B cell (primary cell): Measurements from ENCODE around the gene POMT2. TPM values are rescaled to one million over a fixed set of nuclear protein-coding genes. Genes with fewer than 3 reads are reported as not detected.

Experiments used
- ATAC-seq: fragments of 200-7000 bp; cut with Tn5 transposase; one replicate; pipeline ENCODE4 v1.10.0; 2021; ENCODE audit warnings: low read depth, mild to moderate bottlenecking, moderate number of reproducible peaks, moderate library complexity
- CTCF ChIA-PET: fragments of 350-600 bp; sonication (Branson Sonifier 250); formaldehyde crosslinking; loops from one replicate; lab custom pipeline; 2021; ENCODE audit warnings: antibody characterized with exemption, inconsistent platforms; lab: Charles Lee
- POLR2A ChIA-PET: fragments of 350-600 bp; sonication (Branson Sonifier 250); formaldehyde crosslinking; loops from one replicate; lab custom pipeline; 2021; ENCODE audit warnings: antibody characterized with exemption; lab: Charles Lee
- DNase-seq: peaks from one replicate; pipeline ENCODE4 v3.0.0; 2013
- H2AFZ ChIP-seq: 2 replicates; pipeline ENCODE4 v1.6.1; 2012; ENCODE audit warnings: mild to moderate bottlenecking, low read depth, low read length; ENCODE audit not compliant: insufficient read depth, poor library complexity, severe bottlenecking
- H3K27ac ChIP-seq, 2 donors: 1 replicate in 1 of 2; 2 replicates in 1 of 2; pipeline ENCODE4 v1.5.1; 2012 to 2013; ENCODE audit warnings: low read length in 2 of 2, mild to moderate bottlenecking in 2 of 2, moderate library complexity in 1 of 2
- H3K27me3 ChIP-seq, 4 experiments: fragments of 200-600 bp in 1 of 4; sonication (generic) in 1 of 4; replicated peaks in 1 of 4; 1 replicate in 2 of 4; 2 replicates in 2 of 4; pipeline versions ENCODE4 v1.6.1 to v1.7.0; 2013 to 2016; ENCODE audit warnings: low read length in 3 of 4, mild to moderate bottlenecking in 2 of 4, mixed read lengths in 1 of 4, moderate library complexity in 1 of 4; ENCODE audit not compliant: insufficient read depth in 4 of 4, control insufficient read depth in 3 of 4; ENCODE audit errors: control extremely low read depth in 1 of 4
- H3K36me3 ChIP-seq, 2 experiments: replicated peaks in 1 of 2; 1 replicate in 1 of 2; 2 replicates in 1 of 2; pipeline versions ENCODE4 v1.6.1 to v1.7.1; 2013; ENCODE audit warnings: low read length in 1 of 2; ENCODE audit not compliant: insufficient read depth in 2 of 2, control insufficient read depth in 1 of 2; ENCODE audit errors: control extremely low read depth in 1 of 2, extremely low read depth in 1 of 2
- H3K4me1 ChIP-seq, 2 donors: fragments of 200-600 bp in 1 of 2; sonication (generic) in 1 of 2; 1 replicate in 1 of 2; 2 replicates in 1 of 2; pipeline versions ENCODE4 v1.5.1 to v1.6.1; 2013 to 2017; ENCODE audit warnings: low read length in 2 of 2; ENCODE audit not compliant: control insufficient read depth in 2 of 2, insufficient read depth in 2 of 2
- H3K4me2 ChIP-seq: replicated peaks from 2 replicates; pipeline ENCODE3; 2012; ENCODE audit warnings: mild to moderate bottlenecking, low read depth, low read length; ENCODE audit not compliant: poor library complexity, severe bottlenecking
- H3K4me3 ChIP-seq, 5 experiments: fragments of 200-600 bp in 1 of 5; sonication (generic) in 1 of 5; 1 replicate in 3 of 5; 2 replicates in 2 of 5; pipeline versions ENCODE4 v1.5.1 to v1.7.0; 2011 to 2016; ENCODE audit warnings: low read length in 4 of 5, mild to moderate bottlenecking in 4 of 5, low read depth in 2 of 5, control low read depth in 1 of 5, moderate library complexity in 1 of 5; ENCODE audit not compliant: insufficient read depth in 1 of 5; ENCODE audit errors: control extremely low read depth in 1 of 5, extremely low read depth in 1 of 5
- H3K79me2 ChIP-seq: fragments of 200-600 bp; sonication (generic); one replicate; pipeline ENCODE4 v1.6.0; 2016; ENCODE audit warnings: low read length; ENCODE audit not compliant: control insufficient read depth, insufficient read depth
- H3K9ac ChIP-seq: fragments of 200-600 bp; sonication (generic); 2 replicates; pipeline ENCODE4 v1.6.1; 2017; ENCODE audit warnings: mild to moderate bottlenecking, low read length, moderate library complexity
- H3K9me3 ChIP-seq, 3 donors: one replicate each; pipeline versions ENCODE4 v1.6.1 to v1.7.1; 2013; ENCODE audit warnings: low read length in 2 of 3; ENCODE audit not compliant: control insufficient read depth in 2 of 3, insufficient read depth in 1 of 3; ENCODE audit errors: control extremely low read depth in 1 of 3
- H4K20me1 ChIP-seq: 2 replicates; pipeline ENCODE4 v1.6.0; 2012; ENCODE audit warnings: mild to moderate bottlenecking, low read length; ENCODE audit not compliant: insufficient read depth, control insufficient read depth, poor library complexity, severe bottlenecking
- H3K27ac Mint-ChIP-seq: one replicate; pipeline ENCODE4 v1.8.0; 2021; ENCODE audit warnings: mixed read lengths
- H3K27me3 Mint-ChIP-seq: one replicate; pipeline ENCODE4 v1.8.0; 2021; ENCODE audit warnings: mixed read lengths
- H3K4me1 Mint-ChIP-seq: one replicate; pipeline ENCODE4 v1.8.0; 2021; ENCODE audit warnings: mixed read lengths
- H3K4me3 Mint-ChIP-seq: one replicate; pipeline ENCODE4 v1.8.0; 2021; ENCODE audit warnings: mixed read lengths
- H3K9me3 Mint-ChIP-seq: one replicate; pipeline ENCODE4 v1.8.0; 2022; ENCODE audit warnings: mixed read lengths; ENCODE audit not compliant: insufficient read depth
- CTCF ChIP-seq: fragments of 200-600 bp; IDR thresholded peaks from one replicate; pipeline ENCODE4 v1.8.0; 2022; ENCODE audit warnings: antibody characterized with exemption, mild to moderate bottlenecking
- EZH2 ChIP-seq: IDR thresholded peaks from 2 replicates; pipeline ENCODE4 v1.6.1; 2012; ENCODE audit warnings: borderline replicate concordance, low read depth, mild to moderate bottlenecking, moderate library complexity, low read length; ENCODE audit not compliant: insufficient read depth, poor library complexity, severe bottlenecking
- WGBS: methylation state at CpG from one replicate; pipeline ENCODE4 v1.1.5; 2013; ENCODE audit warnings: missing lambda C conversion rate; ENCODE audit not compliant: insufficient coverage; 5-methylcytosine and 5-hydroxymethylcytosine counted together
- intact Hi-C: fragments of 100-400 bp; cut with micrococcal nuclease; formaldehyde crosslinking; loops from one replicate; pipeline ENCODE4 v1.10.0; 2022
- polyA plus RNA-seq: library from polyadenylated mRNA; depleted of rRNA; stranded (reverse); fragments of >200 nt; gene quantifications from 2 replicates; pipeline ENCODE4 v1.2.3, GENCODE V29; 2012
- total RNA-seq, 2 donors: library from RNA; stranded (reverse); fragments of 120-200 nt in 1 of 2; gene quantifications; 1 replicate in 1 of 2; 2 replicates in 1 of 2; pipeline versions ENCODE4 v1.2.3 to v1.2.4, GENCODE V29; 2013 to 2022

The POMT2 gene
- total and polyA plus RNA-seq, 2 donors (not counting 1 experiment from before 2014, with no cell fraction given) = 14.3 to 36.6 TPM

GRCh38 chr14:77364146-77364545 lies 43.5 kb upstream of the POMT2 start:
- Histone ChIP-seq H3K36me3 (peaks cover 0 to 11% of the 10 kb centered on the region in 2 experiments), H3K9ac (no peak overlapping the region), H3K27ac (no peak overlapping the region), H3K4me3 (no peak overlapping the region), H2AFZ (no peak overlapping the region), H3K9me3 (no peaks in the 10 kb centered on the region), H4K20me1 (peaks cover 50% of the 10 kb centered on the region), H3K4me1 (peaks cover 20 to 22% of the 10 kb centered on the region in 2 donors), H3K79me2 (peaks cover 98% of the 10 kb centered on the region), H3K27me3 (no peaks in the 10 kb centered on the region), H3K4me2 (no peak overlapping the region)
- Mint-ChIP-seq H3K4me3 (no peak overlapping the region), H3K27ac (peak overlapping the region; percentile 28), H3K9me3 (no peaks in the 10 kb centered on the region), H3K27me3 (no peaks in the 10 kb centered on the region), H3K4me1 (peaks cover 74% of the 10 kb centered on the region)
- ChIA-PET CTCF (no interaction called here), POLR2A (no interaction called here)
- no peak for DNase-seq
- ATAC-seq = no peak
- WGBS = 50% methylated on average over 1 of the region's 3 CpGs
- no peak for TF ChIP-seq EZH2
- no peak for TF ChIP-seq CTCF
- intact Hi-C loops = no loop called here

GRCh38 chr14:77359626-77360025 lies 38.9 kb upstream of the POMT2 start:
- intact Hi-C loops = no loop called here
- Mint-ChIP-seq H3K4me1 (peaks cover 47% of the 10 kb centered on the region), H3K9me3 (no peaks in the 10 kb centered on the region), H3K27me3 (no peaks in the 10 kb centered on the region), H3K27ac (no peak overlapping the region), H3K4me3 (no peak overlapping the region)
- peaks cover 97% of the 10 kb centered on the region for H3K79me2 ChIP-seq
- CTCF ChIA-PET = interaction anchor here (1.1 kb wide), 1 partner anchor 17 kb away, joined by 3 read pairs; the partner anchor contains the start of genes SAMD15 and TMED8
- H3K27me3 ChIP-seq = no peaks in the 10 kb centered on the region
- TF ChIP-seq CTCF = no peak
- 100% methylated on average over 1 of the region's 1 CpG for WGBS
- ATAC-seq (no peak), DNase-seq (no peak)
- H3K4me2 ChIP-seq = no peak overlapping the region
- H4K20me1 ChIP-seq = peaks cover 41% of the 10 kb centered on the region
- H2AFZ ChIP-seq = no peak overlapping the region
- POLR2A ChIA-PET = no interaction called here
- H3K4me1 ChIP-seq = peaks cover 11 to 16% of the 10 kb centered on the region in 2 donors
- no peaks in the 10 kb centered on the region for H3K36me3 ChIP-seq
- no peaks in the 10 kb centered on the region for H3K9me3 ChIP-seq
- H3K27ac ChIP-seq = no peak overlapping the region
- H3K9ac ChIP-seq = no peak overlapping the region
- H3K4me3 ChIP-seq = no peak overlapping the region
